Activated CD4-positive, alpha-beta memory T cell treated with anti-CD3 and anti-CD28 coated beads for 36 hours (primary cell): ENCODE data around the gene SSTR5. TPM values are rescaled to one million over a fixed set of nuclear protein-coding genes. Genes with fewer than 3 reads are reported as not detected.
A peak's percentile ranks its signal among the peaks of the same experiment; 100 is the strongest.

ENCODE experiments used
- CTCF ChIA-PET: fragments of 350-600 bp; sonication (Branson Sonifier 250); formaldehyde crosslinking; loops from one replicate; lab custom pipeline; 2021; ENCODE audit warnings: antibody characterized with exemption, inconsistent platforms; lab: Charles Lee
- POLR2A ChIA-PET: fragments of 350-600 bp; sonication (Branson Sonifier 250); formaldehyde crosslinking; loops from one replicate; lab custom pipeline; 2021; ENCODE audit warnings: antibody characterized with exemption; lab: Charles Lee
- DNase-seq: peaks from one replicate; pipeline ENCODE4 v3.0.0-alpha.2; 2020
- H3K27ac Mint-ChIP-seq: one replicate; pipeline ENCODE4 v1.8.0; 2021; ENCODE audit warnings: mixed read lengths
- H3K27me3 Mint-ChIP-seq: one replicate; pipeline ENCODE4 v1.8.0; 2021; ENCODE audit warnings: mixed read lengths
- H3K36me3 Mint-ChIP-seq: one replicate; pipeline ENCODE4 v1.8.0; 2021; ENCODE audit warnings: mixed read lengths
- H3K4me1 Mint-ChIP-seq: one replicate; pipeline ENCODE4 v1.8.0; 2021; ENCODE audit warnings: low read depth, mixed read lengths
- H3K4me3 Mint-ChIP-seq: one replicate; pipeline ENCODE4 v1.8.0; 2021; ENCODE audit warnings: mild to moderate bottlenecking, mixed read lengths
- H3K9me3 Mint-ChIP-seq: one replicate; pipeline ENCODE4 v1.8.0; 2021; ENCODE audit warnings: mixed read lengths
- intact Hi-C: fragments of 100-400 bp; cut with micrococcal nuclease; formaldehyde crosslinking; loops from one replicate; pipeline ENCODE4 v1.15.1; 2023
- total RNA-seq, 2 experiments: library from RNA; stranded (reverse); gene quantifications; one replicate each; pipeline ENCODE4 v1.2.3, GENCODE V29; 2021

SSTR5 gene
- total RNA-seq, 2 experiments from 2014 or later = not detected

DNA sequence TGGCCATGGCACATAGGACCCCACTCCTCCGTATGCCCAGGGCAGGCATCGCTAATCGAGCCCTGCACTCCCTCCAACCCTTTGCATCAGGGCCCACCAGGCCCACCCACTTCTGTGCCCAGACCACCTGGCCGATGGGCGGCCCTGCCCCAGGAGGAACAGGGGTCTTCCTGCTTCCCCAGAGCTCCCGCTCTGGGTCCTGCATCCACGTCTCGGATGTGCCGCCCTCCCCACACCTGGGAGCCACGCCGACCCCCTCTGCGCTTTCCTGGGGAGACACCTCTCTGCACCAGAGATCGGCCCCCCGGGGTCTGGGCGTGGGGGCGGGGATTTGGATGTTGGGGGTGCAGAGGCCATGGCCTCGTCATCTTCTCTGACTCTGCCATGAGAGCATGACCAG, 21.1 kb upstream of the SSTR5 start:
- Mint-ChIP-seq H3K36me3 (no peaks in the 10 kb centered on the region), H3K27me3 (no peaks in the 10 kb centered on the region), H3K4me1 (no peaks in the 10 kb centered on the region), H3K27ac (no peak overlapping the region), H3K4me3 (no peak overlapping the region), H3K9me3 (no peaks in the 10 kb centered on the region)
- ChIA-PET CTCF (no interaction called here), POLR2A (no interaction called here)
- intact Hi-C loops = no loop called here
- no peak for DNase-seq

DNA sequence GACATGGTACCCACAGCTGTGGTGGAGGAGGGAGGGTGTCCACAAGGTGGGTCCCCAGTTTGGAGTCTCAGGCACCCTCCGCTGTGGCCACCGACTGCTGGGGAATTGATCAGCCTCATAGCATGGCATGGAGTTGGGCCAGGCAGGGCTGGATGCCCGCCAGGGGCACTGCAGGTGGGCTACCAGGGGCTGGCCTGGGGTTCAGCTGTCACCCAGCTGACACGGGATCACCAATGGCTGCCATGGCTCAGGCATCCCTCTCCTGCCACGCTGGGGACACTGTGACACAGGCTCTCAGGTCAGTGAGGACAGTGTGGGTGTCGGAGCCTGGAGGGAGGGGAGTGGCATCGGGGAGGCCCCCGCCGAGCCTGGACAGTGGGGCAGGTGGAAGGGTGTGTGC, 19.8 kb upstream of the SSTR5 start:
- no peaks in the 10 kb centered on the region for H3K36me3 Mint-ChIP-seq
- H3K9me3 Mint-ChIP-seq = no peaks in the 10 kb centered on the region
- no peaks in the 10 kb centered on the region for H3K4me1 Mint-ChIP-seq
- H3K4me3 Mint-ChIP-seq = no peak overlapping the region
- DNase-seq = no peak
- ChIA-PET CTCF (no interaction called here), POLR2A (no interaction called here)
- no peaks in the 10 kb centered on the region for H3K27me3 Mint-ChIP-seq
- no peak overlapping the region for H3K27ac Mint-ChIP-seq
- intact Hi-C loops = no loop called here

DNA sequence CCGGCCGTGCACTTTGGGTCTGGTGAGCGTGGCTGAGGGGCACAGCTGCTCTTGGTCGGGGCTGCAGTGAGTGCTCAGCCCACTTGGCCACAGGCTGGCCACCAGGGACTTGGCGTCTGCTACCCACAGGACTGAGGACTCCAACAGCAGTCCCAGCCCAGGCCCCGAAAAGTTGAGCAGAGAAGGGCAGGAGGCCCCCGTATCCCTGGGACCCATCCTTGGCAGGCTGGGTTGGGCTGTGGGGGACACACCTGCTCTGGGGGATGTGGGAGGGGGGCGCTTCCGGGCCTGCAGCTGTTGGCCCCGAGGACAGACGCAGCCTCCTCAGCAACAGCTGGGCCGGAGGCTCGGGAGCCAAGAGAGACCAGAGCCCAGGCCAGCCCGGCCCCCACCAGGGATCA, 19.4 kb upstream of the SSTR5 start:
- intact Hi-C loops = no loop called here
- CTCF ChIA-PET = no interaction called here
- Mint-ChIP-seq H3K4me3 (no peak overlapping the region), H3K4me1 (no peaks in the 10 kb centered on the region), H3K27me3 (no peaks in the 10 kb centered on the region), H3K36me3 (no peaks in the 10 kb centered on the region), H3K9me3 (no peaks in the 10 kb centered on the region), H3K27ac (no peak overlapping the region)
- POLR2A ChIA-PET = no interaction called here
- DNase-seq = no peak

DNA sequence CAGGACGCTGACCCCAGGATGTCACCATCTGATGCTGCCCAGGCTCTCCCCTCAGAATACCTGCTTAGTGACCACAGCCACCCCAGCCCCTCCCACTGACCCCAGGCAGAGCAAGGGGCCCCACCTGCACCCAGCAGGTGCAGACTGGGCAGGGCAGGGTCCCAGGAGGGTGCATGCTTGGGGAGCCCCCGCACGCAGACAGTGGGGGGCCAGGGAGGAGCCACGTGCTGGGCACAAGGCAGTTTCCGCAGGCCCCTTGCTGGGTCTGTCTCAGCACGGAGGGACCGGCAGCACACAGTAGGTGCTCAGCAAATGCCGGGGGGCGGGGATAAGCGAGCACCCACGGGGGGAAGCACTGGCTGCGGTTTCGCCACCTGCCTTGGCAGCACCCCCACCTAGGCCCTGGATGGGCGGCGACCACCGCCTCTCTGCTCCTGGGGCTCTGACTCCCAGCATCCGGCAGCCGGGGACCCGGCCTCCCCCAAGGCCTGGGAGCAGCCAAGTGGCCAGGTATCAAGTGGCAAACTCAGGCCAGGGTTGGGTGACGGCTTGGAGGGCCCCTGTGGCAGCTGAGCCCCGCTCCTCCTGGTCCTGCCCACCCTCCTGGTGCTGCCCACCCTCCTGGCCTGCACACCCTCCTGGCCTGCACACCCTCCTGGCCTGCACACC, 18.7 kb upstream of the SSTR5 start:
- no peak overlapping the region for H3K4me3 Mint-ChIP-seq
- no peaks in the 10 kb centered on the region for H3K4me1 Mint-ChIP-seq
- no peaks in the 10 kb centered on the region for H3K9me3 Mint-ChIP-seq
- H3K36me3 Mint-ChIP-seq = no peaks in the 10 kb centered on the region
- no peaks in the 10 kb centered on the region for H3K27me3 Mint-ChIP-seq
- no peak overlapping the region for H3K27ac Mint-ChIP-seq
- intact Hi-C loops = loop anchor here (2.0 kb wide), 1 partner anchor 57 kb away; no protein-coding TSS in a partner anchor
- CTCF ChIA-PET = no interaction called here
- DNase-seq = no peak
- POLR2A ChIA-PET = no interaction called here

DNA sequence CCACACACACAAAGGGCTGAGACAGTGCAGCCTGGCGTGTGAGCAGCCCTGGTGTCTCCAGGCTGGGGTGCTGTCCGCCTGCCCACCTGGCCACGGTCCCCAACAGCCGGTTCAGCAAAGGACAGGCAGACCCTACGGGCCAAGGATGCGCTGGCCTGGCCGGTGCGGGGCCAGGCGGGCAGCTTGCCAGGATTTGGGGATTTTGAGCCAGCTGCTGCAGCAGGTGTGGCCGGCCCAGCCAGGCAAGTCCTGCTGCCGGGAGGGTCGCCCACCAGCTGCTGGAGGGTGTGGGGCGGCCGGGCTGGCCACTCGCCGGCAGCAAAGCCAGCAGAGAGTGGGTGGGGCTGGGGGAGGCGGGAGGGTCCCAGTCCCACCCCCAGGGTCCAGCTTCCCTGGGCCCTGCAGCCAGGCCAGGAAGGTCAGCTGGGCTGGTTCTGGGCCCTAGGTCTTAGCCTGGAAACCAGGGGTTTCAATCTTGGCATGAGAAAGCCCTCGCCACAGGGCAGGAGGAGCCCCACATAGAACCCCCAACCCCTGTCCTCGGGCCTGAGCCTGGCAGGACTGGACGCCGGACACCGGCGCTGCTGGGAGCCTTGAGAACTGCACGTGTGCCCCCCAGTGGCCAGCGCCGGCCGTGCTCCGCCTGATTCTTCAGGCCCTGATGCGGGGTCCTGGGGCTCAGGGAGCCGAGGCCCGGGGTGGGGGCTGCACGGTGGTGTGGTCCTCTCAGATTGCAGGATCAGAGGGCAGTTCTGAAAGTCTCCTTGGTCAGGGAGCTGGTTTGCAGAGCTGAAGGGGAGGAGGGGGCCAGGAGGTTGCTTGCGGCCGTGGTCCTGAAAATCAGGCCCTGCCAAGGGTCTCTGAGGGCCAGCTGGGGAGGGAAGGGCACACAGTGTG, 17.6 kb upstream of the SSTR5 start:
- POLR2A ChIA-PET = no interaction called here
- H3K4me3 Mint-ChIP-seq = no peak overlapping the region
- H3K27me3 Mint-ChIP-seq = no peaks in the 10 kb centered on the region
- no peaks in the 10 kb centered on the region for H3K4me1 Mint-ChIP-seq
- no peak overlapping the region for H3K27ac Mint-ChIP-seq
- DNase-seq = peak; percentile 47
- no peaks in the 10 kb centered on the region for H3K36me3 Mint-ChIP-seq
- CTCF ChIA-PET = interaction anchor here (0.8 to 2.4 kb wide), 7 partner anchors 57 to 340 kb away, joined by 3 to 13 read pairs (median 3); partner anchors contain the start of genes METRN and SOX8
- H3K9me3 Mint-ChIP-seq = peaks cover 5% of the 10 kb centered on the region
- intact Hi-C loops = loop anchor here (2.0 to 5.0 kb wide), 2 partner anchors 58 to 238 kb away; no protein-coding TSS in a partner anchor

DNA sequence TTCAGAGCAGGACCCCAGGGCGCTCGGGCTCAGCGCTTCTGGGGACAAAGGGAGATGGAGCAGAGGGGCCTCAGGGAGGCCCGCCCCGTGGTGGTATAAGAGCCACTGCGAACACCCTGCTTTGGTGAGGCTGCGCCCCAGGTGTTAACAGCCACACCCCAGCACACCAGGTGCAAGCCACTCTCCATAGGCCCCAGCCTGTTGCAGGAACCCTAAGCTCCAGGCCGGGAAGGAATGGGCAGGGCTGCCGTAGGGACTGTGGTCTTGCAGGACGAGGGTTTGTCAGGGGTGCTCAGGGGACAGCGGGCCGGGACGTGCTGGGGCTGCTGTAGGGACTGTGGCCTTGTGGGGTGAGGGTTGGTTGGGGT, 17.0 kb upstream of the SSTR5 start:
- Mint-ChIP-seq H3K27me3 (no peaks in the 10 kb centered on the region), H3K4me1 (no peaks in the 10 kb centered on the region), H3K27ac (no peak overlapping the region), H3K9me3 (peaks cover 5% of the 10 kb centered on the region), H3K36me3 (no peaks in the 10 kb centered on the region), H3K4me3 (no peak overlapping the region)
- CTCF ChIA-PET = interaction anchor here (0.9 to 2.4 kb wide), 5 partner anchors 74 to 241 kb away, joined by 3 to 13 read pairs (median 3); partner anchors contain the start of gene SOX8
- POLR2A ChIA-PET = no interaction called here
- intact Hi-C loops = loop anchor here (2.0 to 5.0 kb wide), 2 partner anchors 59 to 238 kb away; no protein-coding TSS in a partner anchor
- DNase-seq = no peak

DNA sequence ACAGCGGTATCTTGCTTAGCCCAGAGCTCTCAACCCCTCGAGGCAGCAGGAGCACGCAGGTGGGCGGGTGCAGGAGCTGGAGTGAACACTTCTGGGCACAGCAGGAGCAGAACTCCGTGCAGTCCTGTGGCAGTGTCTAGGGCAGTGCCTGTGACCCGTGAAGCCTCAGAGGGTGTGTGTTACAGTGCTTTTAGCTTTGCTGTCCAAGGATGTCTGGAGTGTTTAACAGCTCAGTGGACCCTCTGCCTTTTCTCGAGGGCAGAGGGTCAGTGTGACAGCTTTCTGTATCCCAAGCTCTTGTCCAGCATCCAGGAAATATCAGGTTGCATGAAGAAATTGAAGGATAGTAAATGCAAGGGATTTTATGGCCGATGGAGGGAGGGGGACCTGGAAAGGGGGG, 16.4 kb upstream of the SSTR5 start:
- DNase-seq = no peak
- POLR2A ChIA-PET = no interaction called here
- CTCF ChIA-PET = interaction anchor here (0.9 to 2.4 kb wide), 9 partner anchors 13 to 242 kb away, joined by 3 to 13 read pairs (median 4); partner anchors contain the start of gene SOX8
- no peaks in the 10 kb centered on the region for H3K36me3 Mint-ChIP-seq
- H3K27ac Mint-ChIP-seq = no peak overlapping the region
- intact Hi-C loops = loop anchor here (5.0 kb wide), 1 partner anchor 239 kb away; no protein-coding TSS in a partner anchor
- no peaks in the 10 kb centered on the region for H3K4me1 Mint-ChIP-seq
- H3K27me3 Mint-ChIP-seq = no peaks in the 10 kb centered on the region
- H3K4me3 Mint-ChIP-seq = no peak overlapping the region
- peaks cover 5% of the 10 kb centered on the region for H3K9me3 Mint-ChIP-seq

DNA sequence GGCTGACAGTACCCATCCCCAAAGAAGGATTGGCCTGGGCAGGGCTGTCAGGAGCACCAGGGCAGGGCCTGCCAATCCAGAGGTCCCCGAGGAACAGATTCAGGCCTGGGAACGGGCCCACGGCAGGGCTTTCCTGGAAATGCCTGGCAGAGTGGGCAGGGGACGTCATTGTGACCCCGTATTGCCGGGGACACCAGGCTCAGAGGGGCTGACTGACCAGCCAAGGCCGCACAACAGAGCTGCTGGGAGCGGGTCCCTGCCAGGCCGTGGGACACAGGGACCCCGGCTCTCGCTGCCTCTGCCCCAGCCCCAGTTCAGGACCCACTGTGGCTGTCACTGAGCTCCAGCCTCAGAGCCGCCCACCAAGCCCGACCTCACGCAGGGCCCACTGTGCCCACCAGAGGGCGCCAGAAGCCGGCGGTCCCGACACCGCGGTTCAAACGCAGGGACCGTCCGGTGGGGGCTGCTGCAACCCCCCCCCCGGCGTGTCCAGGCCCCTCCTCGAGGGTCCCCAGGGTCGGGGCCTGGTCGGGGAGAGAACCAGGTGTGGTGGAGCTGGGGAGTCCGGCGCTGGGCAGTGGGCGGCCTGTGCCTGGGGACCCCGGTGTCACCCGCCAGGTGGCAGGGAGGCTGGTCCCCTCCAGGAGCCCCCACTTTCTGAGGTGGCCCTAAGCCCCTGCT, 15.2 kb upstream of the SSTR5 start:
- intact Hi-C loops = loop anchor here (5.0 kb wide), 1 partner anchor 240 kb away; no protein-coding TSS in a partner anchor
- ChIA-PET CTCF (interaction anchor here (0.6 to 2.1 kb wide), 24 partner anchors 10 to 345 kb away, joined by 3 to 10 read pairs (median 4); no protein-coding TSS in a partner anchor), POLR2A (no interaction called here)
- H3K27me3 Mint-ChIP-seq = no peaks in the 10 kb centered on the region
- H3K9me3 Mint-ChIP-seq = peaks cover 5% of the 10 kb centered on the region
- no peak overlapping the region for H3K27ac Mint-ChIP-seq
- no peaks in the 10 kb centered on the region for H3K36me3 Mint-ChIP-seq
- no peak overlapping the region for H3K4me3 Mint-ChIP-seq
- no peaks in the 10 kb centered on the region for H3K4me1 Mint-ChIP-seq
- DNase-seq = peak; percentile 71

DNA sequence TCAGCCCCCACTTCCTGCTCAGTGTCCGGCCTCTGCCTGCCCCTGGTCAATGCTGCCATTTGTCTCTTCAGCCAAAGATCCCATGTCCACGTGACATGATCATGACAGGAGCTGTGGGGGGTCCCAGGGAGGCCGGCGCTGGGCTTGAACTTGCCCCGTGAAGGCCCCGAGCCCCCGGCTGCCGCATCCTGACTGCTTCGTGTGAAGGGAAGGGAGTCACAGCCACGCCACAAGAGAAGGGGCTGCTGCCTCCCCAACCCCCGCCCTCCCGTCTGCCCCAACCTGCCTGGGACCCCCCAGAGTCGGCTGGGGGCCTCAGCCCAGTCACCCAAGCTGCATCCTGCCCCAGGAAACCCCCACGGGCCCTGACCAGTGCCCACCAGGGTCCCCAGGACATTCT, 14.3 kb upstream of the SSTR5 start:
- Mint-ChIP-seq H3K4me1 (no peaks in the 10 kb centered on the region), H3K36me3 (no peaks in the 10 kb centered on the region), H3K27ac (no peak overlapping the region), H3K9me3 (peaks cover 5% of the 10 kb centered on the region), H3K4me3 (no peak overlapping the region), H3K27me3 (no peaks in the 10 kb centered on the region)
- CTCF ChIA-PET = interaction anchor here (0.7 to 1.8 kb wide), 3 partner anchors 11 to 346 kb away, joined by 4 to 9 read pairs (median 7); no protein-coding TSS in a partner anchor
- intact Hi-C loops = loop anchor here (5.0 kb wide), 1 partner anchor 241 kb away; no protein-coding TSS in a partner anchor
- no peak for DNase-seq
- POLR2A ChIA-PET = no interaction called here

DNA sequence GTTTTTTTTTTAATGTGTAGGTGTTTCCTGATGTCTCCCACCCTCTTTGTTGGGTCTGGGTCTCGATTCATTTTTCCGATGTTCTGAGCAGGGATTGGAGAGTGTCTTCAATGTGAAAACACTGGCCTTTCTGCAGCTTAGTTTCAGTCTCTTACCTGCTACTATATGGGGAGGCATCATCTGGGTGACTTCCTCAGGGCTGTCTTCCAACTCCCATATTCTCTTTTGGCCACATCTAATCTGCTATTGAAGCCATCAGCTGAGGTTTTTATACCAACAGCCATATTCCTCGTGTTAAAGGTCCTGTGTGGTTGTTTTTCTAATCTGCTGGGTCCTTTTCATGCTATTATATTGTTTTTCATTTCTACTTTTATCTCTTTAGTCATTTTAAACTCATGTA, 13.2 kb upstream of the SSTR5 start:
- CTCF ChIA-PET = no interaction called here
- Mint-ChIP-seq H3K27me3 (no peaks in the 10 kb centered on the region), H3K4me3 (no peak overlapping the region), H3K9me3 (peaks cover 5% of the 10 kb centered on the region), H3K4me1 (no peaks in the 10 kb centered on the region), H3K27ac (no peak overlapping the region), H3K36me3 (no peaks in the 10 kb centered on the region)
- DNase-seq = no peak
- POLR2A ChIA-PET = no interaction called here
- intact Hi-C loops = loop anchor here (5.0 kb wide), 1 partner anchor 242 kb away; no protein-coding TSS in a partner anchor

DNA sequence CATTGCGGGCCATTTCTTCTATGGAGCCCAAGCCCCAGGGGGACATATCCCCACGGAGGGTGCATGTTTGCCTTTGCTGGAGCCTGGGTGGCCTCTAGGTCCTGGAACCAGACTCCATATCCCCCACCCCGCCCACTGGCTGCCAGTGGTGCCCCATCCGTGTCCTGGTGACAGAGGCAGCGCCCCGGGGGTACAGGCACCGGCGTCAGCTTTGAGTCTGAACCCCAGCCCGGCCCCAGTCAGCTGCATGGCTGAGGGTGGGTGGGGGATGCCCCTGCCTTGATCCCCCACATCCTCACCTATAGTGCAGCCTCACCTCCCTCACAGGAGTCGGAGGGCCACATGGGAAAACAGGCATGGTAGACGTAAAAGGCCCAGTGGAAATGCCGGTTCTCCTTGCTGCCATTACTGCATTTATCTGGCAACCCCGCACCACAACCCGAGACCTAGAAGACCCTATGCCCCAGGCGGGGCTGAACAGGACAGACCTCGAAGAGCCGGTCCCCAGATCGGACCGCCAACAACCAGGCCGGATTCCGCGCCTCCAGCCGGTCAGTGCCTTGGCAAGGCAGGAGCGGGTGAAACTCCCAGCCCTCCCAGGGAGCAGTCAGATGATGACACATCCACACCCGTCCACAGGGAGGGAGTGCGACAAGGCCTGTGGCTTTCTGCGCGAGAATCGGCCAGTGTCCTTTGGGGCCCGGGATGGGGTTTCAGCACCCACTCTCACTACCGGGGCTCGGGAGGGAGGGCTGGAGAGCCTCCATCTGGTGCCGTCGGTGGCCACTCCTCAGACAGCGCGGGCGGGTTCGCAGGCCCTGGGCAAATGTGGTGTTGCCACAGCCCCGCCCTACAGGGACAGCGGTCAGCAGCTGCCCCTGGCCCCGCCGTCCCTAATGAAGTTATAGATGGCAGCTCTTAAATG, 11.9 kb upstream of the SSTR5 start:
- intact Hi-C loops = no loop called here
- no peak for DNase-seq
- CTCF ChIA-PET = no interaction called here
- POLR2A ChIA-PET = no interaction called here
- H3K36me3 Mint-ChIP-seq = no peaks in the 10 kb centered on the region
- no peak overlapping the region for H3K4me3 Mint-ChIP-seq
- peaks cover 6% of the 10 kb centered on the region for H3K27me3 Mint-ChIP-seq
- H3K4me1 Mint-ChIP-seq = no peaks in the 10 kb centered on the region
- no peak overlapping the region for H3K27ac Mint-ChIP-seq
- peaks cover 5% of the 10 kb centered on the region for H3K9me3 Mint-ChIP-seq
